DMS53 treated with DMSO at 0.1 percent for 48 hours (cell line): ENCODE data around the gene SPATA4.

Experiments used
- DNase-seq: peaks from one replicate; lab custom pipeline; 2025; ENCODE audit not compliant: unreplicated experiment; lab: John Stamatoyannopoulos, UW

SPATA4 gene

GRCh38 chr4:176189891-176190795 lies 5.2 kb downstream of the SPATA4 start:
- no peak for DNase-seq

GRCh38 chr4:176188654-176189053 lies 6.7 kb downstream of the SPATA4 start:
- DNase-seq: no peak

GRCh38 chr4:176187624-176188023 lies 7.8 kb downstream of the SPATA4 start:
- no peak for DNase-seq

- DNase-seq: no peak
Measured at GRCh38 chr4:176186671-176187395, 8.6 kb downstream of the SPATA4 start.

GRCh38 chr4:176186067-176186466 lies 9.3 kb downstream of the SPATA4 start:
- DNase-seq: no peak

- no peak for DNase-seq
Measured at GRCh38 chr4:176185051-176185450, 10.3 kb downstream of the SPATA4 start.

GRCh38 chr4:176163041-176163440 lies 32.3 kb downstream of the SPATA4 start:
- no peak for DNase-seq

GRCh38 chr4:176156656-176157055 lies 38.7 kb downstream of the SPATA4 start:
- DNase-seq: no peak

GRCh38 chr4:176153124-176153523 lies 42.3 kb downstream of the SPATA4 start:
- no peak for DNase-seq

GRCh38 chr4:176150704-176151103 lies 44.7 kb downstream of the SPATA4 start:
- no peak for DNase-seq

GRCh38 chr4:176150356-176150682 lies 45.1 kb downstream of the SPATA4 start:
- DNase-seq: peak; percentile 4

GRCh38 chr4:176149680-176150355 lies 45.6 kb downstream of the SPATA4 start:
- DNase-seq: no peak

GRCh38 chr4:176142253-176142652 lies 53.1 kb downstream of the SPATA4 start:
- DNase-seq: no peak

GRCh38 chr4:176139518-176139917 lies 55.9 kb downstream of the SPATA4 start:
- no peak for DNase-seq

GRCh38 chr4:176137631-176138030 lies 57.8 kb downstream of the SPATA4 start:
- no peak for DNase-seq

GRCh38 chr4:176134670-176135069 lies 60.7 kb downstream of the SPATA4 start:
- no peak for DNase-seq
